Retina (tissue), 1 donor: ENCODE data around the gene DLX2.

Source experiments
- DNase-seq: peaks from one replicate; pipeline ENCODE4 v3.0.0-alpha.2; 2016

The DLX2 gene

GRCh38 chr2:172107690-172108586 is 5.2 kb upstream of the DLX2 start:
- peak; percentile 64 for DNase-seq

DNA sequence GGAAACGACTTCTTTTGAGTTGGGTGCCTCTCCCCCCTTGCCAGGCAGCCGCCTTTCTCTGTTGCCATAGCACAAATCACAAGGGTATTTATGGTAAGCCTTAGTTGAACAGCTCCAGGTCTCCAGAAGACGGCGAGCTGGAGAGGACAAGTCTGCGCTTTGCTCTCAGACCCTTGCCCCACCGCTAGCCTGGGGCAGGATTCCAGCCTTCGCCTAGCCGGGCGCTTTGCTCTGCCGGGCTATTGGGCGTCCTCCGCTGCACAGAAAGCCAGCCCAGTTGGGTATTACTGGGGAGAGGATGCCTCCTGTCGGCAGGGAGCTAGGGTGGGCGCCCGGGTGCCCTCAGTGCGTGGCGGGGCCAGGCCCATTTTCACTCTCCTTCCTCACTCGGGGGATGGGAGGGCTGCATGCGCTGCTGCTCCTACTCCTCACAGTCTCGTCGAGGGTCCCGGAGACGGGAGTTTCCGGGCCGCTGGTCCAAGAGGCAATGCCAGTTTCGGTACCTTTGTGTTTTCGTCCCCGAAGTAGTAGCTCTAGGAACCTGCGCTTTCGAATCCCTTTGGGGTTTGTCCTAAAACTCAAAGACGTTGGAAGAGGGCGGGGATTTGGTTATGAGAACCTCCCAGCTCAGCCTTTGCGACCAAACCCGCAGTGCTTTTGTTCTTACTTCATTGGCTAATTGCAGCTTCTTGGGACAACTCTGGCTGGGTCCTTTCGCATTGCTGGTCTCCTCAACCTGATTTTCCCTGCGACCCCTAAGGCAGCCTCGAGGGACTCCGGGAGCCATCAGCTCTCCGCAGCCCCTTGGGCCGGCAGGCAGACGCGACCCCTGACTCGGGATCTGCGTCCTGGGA is 3.6 kb upstream of the DLX2 start:
- peak; percentile 80 for DNase-seq

- no peak for DNase-seq
These were observed 2.9 kb upstream of the DLX2 start for GRCh38 chr2:172105471-172106107.

GRCh38 chr2:172103471-172104272 is 972 bp upstream of the DLX2 start:
- peak; percentile 93 for DNase-seq

DNA sequence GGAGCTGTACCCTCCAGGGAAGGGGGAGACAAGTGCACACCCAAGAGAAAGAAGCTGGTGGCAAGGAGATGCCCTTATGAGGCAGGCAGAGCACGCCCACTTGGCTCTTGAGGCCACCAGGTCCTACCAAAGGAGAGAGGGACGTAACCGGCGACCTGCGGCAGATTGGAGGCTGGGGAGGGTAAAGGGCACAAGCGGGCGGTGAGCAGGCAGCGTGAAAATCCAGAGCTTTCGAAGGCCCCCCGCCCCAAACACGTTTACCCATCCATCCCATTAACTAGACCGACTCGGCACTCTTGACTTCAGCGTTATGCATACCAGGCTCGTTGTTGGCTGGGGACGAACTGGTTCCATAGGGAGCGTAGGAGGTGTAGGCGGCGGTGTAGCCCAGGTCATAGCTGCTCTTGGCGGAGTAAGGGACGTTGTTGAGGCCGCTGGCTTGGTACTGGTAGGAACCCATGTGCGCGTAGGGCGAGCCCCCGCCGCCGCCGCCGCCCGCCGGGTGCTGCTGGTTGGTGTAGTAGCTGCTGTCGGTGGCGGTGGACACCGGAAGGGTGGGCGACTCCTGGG is 794 bp downstream of the DLX2 start:
- DNase-seq: peak; percentile 87

GRCh38 chr2:172100935-172101820 is 1.5 kb downstream of the DLX2 start:
- peak; percentile 72 for DNase-seq

DNA sequence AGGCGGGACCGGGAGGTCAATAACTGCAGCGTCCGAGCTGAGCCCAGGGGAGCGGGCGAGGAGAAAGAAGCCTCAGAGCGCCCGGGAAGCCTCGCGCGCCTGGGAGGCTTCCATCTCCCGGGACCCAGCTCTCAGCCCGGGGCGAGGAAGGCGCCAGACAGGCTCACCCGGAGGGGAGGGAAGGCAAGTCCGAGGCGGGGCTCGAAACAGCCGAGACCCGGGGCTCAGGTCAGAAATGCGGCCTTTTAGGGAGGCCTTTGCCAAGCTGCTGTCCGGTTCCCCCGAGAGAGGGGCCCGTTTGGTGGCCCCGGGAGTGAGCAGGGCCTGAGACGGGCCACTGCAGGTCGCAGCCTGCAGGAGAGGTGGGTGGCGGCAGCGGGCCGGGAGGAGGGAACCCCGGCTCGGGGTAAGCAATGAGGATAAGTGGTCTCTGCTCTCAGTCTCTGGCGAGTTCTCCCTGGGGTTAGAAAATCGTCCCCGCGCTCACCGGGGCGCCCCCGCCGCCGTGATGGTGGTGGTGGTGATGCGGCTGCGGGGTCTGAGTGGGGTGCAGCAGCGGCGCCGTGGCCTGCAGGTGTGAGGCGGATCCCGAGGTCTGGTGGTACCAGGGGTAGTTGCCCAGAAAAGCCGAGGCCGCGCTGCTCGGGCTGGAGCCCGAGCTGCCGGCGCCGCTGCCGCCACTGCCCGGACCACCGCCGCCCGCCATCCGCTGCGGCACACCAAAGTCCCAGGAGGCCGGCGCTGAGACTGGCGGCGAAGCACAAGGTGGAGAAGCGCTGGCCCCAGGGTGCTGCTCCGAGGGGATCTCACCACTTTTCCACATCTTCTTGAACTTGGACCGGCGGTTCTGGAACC is 2.4 kb downstream of the DLX2 start:
- peak; percentile 77 for DNase-seq

DNA sequence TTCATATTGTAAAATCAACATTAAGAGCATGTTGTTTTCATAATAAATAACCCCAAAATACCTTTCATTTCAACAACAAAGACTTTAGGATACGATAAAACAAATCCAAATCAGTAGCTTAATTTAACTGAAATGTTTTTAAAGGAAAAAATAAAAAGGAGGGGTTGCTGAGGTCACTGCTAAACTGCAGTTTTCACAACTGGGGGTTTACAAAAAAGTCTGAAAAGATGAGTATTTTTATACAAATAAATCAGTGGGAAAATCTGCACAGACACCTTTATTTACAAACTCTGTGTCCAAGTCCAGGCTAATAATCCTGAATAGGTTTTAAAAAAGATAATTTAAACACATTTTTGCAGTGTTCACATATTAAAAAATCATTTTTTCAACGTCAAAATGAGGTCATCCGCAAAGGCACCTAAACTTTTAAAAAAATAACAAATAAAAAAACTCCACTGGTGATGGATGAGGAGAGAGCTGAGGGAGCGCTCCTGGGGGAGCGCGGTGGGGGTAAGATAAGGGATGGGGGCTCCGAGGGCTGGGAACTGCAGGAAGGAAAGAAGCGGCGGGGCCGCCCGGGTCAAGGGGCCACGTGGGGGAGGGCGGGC is 3.1 kb downstream of the DLX2 start:
- DNase-seq: no peak

- peak; percentile 80 for DNase-seq
These were observed 3.8 kb downstream of the DLX2 start for GRCh38 chr2:172098650-172099471.

- DNase-seq: no peak
These were observed 4.4 kb downstream of the DLX2 start for GRCh38 chr2:172098287-172098649.

DNA sequence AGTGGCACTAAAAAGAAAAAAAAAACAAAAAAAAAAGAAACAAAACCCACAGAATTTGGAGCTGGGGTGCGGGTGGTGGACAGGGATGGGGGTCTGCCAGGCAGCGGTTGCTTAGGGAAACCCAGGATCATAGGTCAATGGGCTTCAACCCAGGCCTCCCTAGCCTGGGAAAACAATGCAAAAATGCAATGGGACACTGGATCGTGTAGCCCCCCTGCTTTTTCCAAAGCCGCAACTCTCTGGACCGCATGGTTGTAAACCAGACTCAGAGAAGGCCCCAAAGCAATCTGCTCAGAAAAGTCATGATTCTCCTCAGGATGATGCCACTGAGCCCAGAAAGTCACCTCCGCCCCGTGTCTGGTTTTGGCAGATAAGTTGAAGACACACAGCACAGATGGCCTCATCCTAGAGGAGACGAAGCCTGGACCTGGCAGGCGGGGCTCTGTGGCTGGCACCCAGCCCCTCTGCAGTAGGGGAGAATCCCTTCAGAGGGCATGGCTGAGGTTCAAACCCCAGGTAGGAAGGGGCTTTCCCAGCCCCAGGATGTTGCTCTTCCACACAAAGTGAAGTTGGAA is 5.1 kb downstream of the DLX2 start:
- DNase-seq: peak; percentile 25

GRCh38 chr2:172096626-172097547 is 5.8 kb downstream of the DLX2 start:
- DNase-seq: peak; percentile 67

DNA sequence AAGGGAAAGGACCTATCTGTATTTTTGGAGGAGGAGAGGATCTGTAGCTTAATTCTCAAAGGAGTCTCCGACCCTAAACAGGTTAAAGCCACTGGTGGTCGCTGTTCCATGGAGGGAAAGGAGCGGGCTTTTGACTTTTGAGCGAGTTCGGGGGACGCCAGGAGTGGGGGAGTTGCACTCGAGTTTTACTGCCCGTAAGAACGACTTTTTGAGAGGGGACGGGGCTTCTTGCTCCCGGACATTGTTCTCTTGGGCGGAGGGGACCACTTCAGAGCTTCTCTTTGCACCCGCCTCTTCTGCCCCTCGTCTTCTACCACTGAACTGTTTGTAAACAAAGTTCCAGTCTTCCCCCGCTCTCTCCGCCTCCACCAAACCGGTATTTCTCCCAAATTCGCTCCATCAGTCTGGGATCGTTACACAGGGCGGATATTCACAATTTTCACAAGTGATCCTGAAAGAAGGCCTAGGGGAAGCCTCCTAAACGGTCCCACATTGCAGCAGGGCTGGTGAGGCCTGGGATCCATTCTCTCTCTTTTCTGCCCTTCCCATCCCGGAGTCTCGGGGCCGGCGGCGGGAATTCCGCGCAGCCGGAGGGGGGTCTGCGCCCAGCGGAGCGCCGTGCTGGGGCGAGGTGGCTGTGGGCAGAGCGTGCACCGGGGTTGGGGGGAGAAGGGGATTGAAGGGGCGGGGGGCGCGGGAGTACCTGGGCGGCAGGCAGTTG is 6.6 kb downstream of the DLX2 start:
- peak; percentile 72 for DNase-seq

DNA sequence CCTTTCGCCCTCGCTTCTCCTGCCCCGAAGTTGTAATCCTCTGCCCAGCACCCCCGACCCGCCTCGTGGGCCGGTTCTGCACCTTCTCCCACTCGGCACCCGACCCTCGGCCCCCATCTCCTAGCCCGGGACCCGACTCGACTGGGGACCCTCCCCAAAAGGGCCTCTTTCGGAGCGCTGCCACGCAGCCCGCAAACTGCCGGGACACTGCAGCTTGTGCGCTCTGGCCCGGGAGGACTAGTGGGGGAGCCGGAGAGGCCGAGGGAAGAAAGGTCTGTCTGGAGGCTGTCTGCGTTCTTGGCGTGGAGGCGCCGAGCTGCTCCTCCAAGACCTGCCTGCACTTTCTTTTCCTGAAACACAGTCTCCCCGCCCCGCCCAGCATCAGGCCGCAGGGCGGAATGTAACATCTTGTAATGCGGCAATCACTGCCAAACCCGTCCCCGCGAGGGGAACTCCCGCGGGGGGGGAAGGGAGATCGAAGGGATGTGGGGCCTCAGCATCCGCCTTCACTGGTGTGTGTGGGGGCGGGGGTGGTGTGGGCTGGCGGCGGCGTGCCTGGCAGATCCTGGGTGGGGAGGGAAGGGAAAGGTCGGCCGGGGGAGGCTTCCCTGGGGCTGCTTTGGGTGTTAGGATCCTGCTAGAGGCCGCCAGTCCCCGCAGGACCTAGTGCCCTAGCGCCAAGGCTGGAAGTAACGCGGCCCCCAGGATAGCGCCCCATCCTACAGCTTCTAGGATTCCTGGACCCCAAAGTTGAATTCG is 7.4 kb downstream of the DLX2 start:
- peak; percentile 82 for DNase-seq

- DNase-seq: no peak
These were observed 8.2 kb downstream of the DLX2 start for GRCh38 chr2:172094294-172095145.
